MM.1S (cell line): Measurements from ENCODE around the gene ABO.

Experiments used
- DNase-seq: peaks from one replicate; pipeline ENCODE4 v3.0.0-alpha.2; 2015
- H2AFZ ChIP-seq: fragments of 300-600 bp; sonication (generic); 2 replicates; pipeline ENCODE4 v1.6.0; 2016; ENCODE audit warnings: antibody characterized with exemption, low read length
- H3F3A ChIP-seq: fragments of 300-600 bp; sonication (generic); 2 replicates; pipeline ENCODE4 v1.6.1; 2016; ENCODE audit warnings: mild to moderate bottlenecking, antibody characterized with exemption, low read length, moderate library complexity, mixed read lengths; ENCODE audit not compliant: insufficient read depth
- H3K27ac ChIP-seq: fragments of 300-600 bp; sonication (generic); 2 replicates; pipeline ENCODE4 v1.5.1; 2016; ENCODE audit warnings: mild to moderate bottlenecking, low read length
- H3K27me3 ChIP-seq: fragments of 300-600 bp; sonication (generic); replicated peaks from 2 replicates; pipeline ENCODE4 v1.6.0; 2016; ENCODE audit warnings: low read length; ENCODE audit not compliant: insufficient read depth
- H3K36me3 ChIP-seq: fragments of 300-600 bp; sonication (generic); replicated peaks from 2 replicates; pipeline ENCODE4 v1.6.1; 2016; ENCODE audit warnings: mild to moderate bottlenecking, low read length, mixed read lengths; ENCODE audit not compliant: insufficient read depth
- H3K4me1 ChIP-seq: fragments of 300-600 bp; sonication (generic); 2 replicates; pipeline ENCODE4 v1.6.1; 2016; ENCODE audit warnings: low read length, mixed read lengths
- H3K4me2 ChIP-seq: fragments of 300-600 bp; sonication (generic); 2 replicates; pipeline ENCODE4 v1.6.0; 2016; ENCODE audit warnings: low read depth, low read length
- H3K4me3 ChIP-seq: fragments of 300-600 bp; sonication (generic); 2 replicates; pipeline ENCODE4 v1.5.1; 2016; ENCODE audit warnings: low read length, mixed read lengths
- H3K79me2 ChIP-seq: fragments of 300-600 bp; sonication (generic); 2 replicates; pipeline ENCODE4 v1.6.1; 2016; ENCODE audit warnings: mixed run types, low read length, mixed read lengths
- H3K9ac ChIP-seq: fragments of 300-600 bp; sonication (generic); 2 replicates; pipeline ENCODE4 v1.6.1; 2016; ENCODE audit warnings: low read length, mixed read lengths
- H3K9me2 ChIP-seq: fragments of 300-600 bp; sonication (generic); replicated peaks from 2 replicates; pipeline ENCODE4 v1.6.1; 2016; ENCODE audit warnings: mild to moderate bottlenecking, low read length, mixed read lengths; ENCODE audit not compliant: insufficient read depth
- H3K9me3 ChIP-seq: fragments of 300-600 bp; sonication (generic); replicated peaks from 2 replicates; pipeline ENCODE4 v1.6.1; 2016; ENCODE audit warnings: mild to moderate bottlenecking, low read length, mixed read lengths; ENCODE audit not compliant: insufficient read depth
- H4K20me1 ChIP-seq: fragments of 300-600 bp; sonication (generic); 2 replicates; pipeline ENCODE4 v1.6.1; 2016; ENCODE audit warnings: mild to moderate bottlenecking, low read length, moderate library complexity, mixed read lengths; ENCODE audit not compliant: insufficient read depth
- EZH2 ChIP-seq: fragments of 300-600 bp; sonication (generic); optimal IDR thresholded peaks from 2 replicates; pipeline ENCODE3; 2017; ENCODE audit warnings: low read depth, mild to moderate bottlenecking, antibody characterized with exemption, low read length, mixed read lengths
- EZH2phosphoT487 ChIP-seq: fragments of 300-600 bp; sonication (generic); IDR thresholded peaks from 2 replicates; pipeline ENCODE4 v1.6.1; 2018; ENCODE audit warnings: antibody characterized with exemption, low read length
- TF ChIP-seq, protein P1 (sequence below): fragments of 300-600 bp; sonication (generic); IDR thresholded peaks from 2 replicates; pipeline ENCODE4 v1.5.1; 2016; ENCODE audit warnings: antibody characterized with exemption, low read length, mixed read lengths

ABO gene

DNA sequence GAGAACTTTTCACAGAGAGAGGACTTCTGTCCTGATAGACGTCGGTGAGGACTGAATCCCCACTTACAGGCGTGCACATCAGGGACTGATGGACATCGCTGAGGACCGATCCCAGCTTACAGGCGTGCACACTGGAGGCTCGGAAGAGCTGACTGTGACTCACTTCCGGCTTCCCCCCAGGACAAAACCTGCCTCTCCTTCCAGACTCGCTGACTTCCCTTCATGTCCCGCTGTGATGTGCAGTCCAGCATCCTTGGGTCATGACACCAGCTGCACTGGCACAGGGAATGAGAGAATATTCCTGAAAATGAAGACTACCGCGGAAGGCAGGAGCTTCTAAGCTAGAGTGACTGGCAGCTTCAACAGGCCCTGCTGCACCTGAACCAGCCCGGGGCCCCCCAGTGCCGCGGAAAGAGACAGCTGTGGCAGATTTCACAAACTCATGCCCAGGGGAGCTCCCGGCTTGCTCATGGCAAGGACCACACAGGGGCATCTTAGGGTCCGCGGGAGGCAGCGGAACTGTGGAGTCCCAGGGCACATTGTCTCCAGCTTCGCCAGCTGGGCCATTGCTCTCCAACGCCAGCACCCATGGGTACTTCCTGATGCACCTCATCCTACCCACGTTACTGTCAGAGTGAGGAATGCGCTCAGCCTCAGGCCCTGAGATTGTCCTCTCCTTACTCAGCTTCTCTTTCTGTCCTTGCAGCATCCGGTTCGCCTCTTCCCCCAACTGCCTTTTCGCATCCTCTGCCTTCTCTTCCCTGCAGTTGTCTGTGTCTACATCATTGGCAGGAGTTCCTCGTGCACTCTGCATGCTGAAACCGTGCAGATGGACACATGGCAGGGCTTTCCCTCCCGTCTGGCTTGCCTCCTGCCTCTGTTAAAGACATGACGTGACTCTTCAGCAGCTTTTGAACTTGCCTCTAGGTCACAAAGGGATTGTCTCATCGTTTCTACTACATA, 31.5 kb upstream of the ABO start:
- no peaks in the 10 kb centered on the region for H3K9me3 ChIP-seq
- H3K4me1 ChIP-seq: no peaks in the 10 kb centered on the region
- no peaks in the 10 kb centered on the region for H3K36me3 ChIP-seq
- no peak overlapping the region for H3K4me3 ChIP-seq
- H3K79me2 ChIP-seq: no peaks in the 10 kb centered on the region
- no peaks in the 10 kb centered on the region for H3F3A ChIP-seq
- H3K9ac ChIP-seq: no peak overlapping the region
- TF ChIP-seq EZH2phosphoT487 (no peak), EZH2 (no peak)
- TF ChIP-seq, protein P1, sequence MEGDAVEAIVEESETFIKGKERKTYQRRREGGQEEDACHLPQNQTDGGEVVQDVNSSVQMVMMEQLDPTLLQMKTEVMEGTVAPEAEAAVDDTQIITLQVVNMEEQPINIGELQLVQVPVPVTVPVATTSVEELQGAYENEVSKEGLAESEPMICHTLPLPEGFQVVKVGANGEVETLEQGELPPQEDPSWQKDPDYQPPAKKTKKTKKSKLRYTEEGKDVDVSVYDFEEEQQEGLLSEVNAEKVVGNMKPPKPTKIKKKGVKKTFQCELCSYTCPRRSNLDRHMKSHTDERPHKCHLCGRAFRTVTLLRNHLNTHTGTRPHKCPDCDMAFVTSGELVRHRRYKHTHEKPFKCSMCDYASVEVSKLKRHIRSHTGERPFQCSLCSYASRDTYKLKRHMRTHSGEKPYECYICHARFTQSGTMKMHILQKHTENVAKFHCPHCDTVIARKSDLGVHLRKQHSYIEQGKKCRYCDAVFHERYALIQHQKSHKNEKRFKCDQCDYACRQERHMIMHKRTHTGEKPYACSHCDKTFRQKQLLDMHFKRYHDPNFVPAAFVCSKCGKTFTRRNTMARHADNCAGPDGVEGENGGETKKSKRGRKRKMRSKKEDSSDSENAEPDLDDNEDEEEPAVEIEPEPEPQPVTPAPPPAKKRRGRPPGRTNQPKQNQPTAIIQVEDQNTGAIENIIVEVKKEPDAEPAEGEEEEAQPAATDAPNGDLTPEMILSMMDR: no peak
- H3K4me2 ChIP-seq: no peak overlapping the region
- no peak for DNase-seq
- H3K27ac ChIP-seq: no peak overlapping the region
- H2AFZ ChIP-seq: no peak overlapping the region
- peaks cover 80% of the 10 kb centered on the region for H3K27me3 ChIP-seq
- no peaks in the 10 kb centered on the region for H3K9me2 ChIP-seq
- no peaks in the 10 kb centered on the region for H4K20me1 ChIP-seq

DNA sequence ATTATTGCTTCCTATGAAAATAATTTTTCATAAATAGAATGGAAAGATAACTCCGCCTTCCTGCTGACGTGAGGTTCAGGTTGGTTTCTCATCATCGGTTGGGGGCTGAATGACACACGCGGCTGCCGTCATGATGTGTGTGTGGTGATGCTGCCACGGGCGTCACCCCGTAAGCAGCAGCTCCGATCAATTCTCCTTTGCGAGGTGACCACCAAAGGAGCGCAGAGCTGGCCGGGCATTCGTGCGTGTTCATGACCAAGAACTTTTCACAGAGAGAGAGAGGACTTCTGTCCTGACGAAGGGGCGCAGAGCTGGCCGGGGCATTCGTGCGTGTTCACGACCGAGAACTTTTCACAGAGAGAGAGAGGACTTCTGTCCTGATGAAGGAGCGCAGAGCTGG, 30.7 kb upstream of the ABO start:
- H3K79me2 ChIP-seq: no peaks in the 10 kb centered on the region
- H3K9me2 ChIP-seq: no peaks in the 10 kb centered on the region
- no peaks in the 10 kb centered on the region for H4K20me1 ChIP-seq
- peaks cover 88% of the 10 kb centered on the region for H3K27me3 ChIP-seq
- no peak for DNase-seq
- H3F3A ChIP-seq: no peaks in the 10 kb centered on the region
- no peak overlapping the region for H3K27ac ChIP-seq
- H2AFZ ChIP-seq: no peak overlapping the region
- no peak overlapping the region for H3K4me2 ChIP-seq
- TF ChIP-seq EZH2phosphoT487: no peak
- no peaks in the 10 kb centered on the region for H3K4me1 ChIP-seq
- H3K9ac ChIP-seq: no peak overlapping the region
- H3K36me3 ChIP-seq: no peaks in the 10 kb centered on the region
- no peak overlapping the region for H3K4me3 ChIP-seq
- H3K9me3 ChIP-seq: no peaks in the 10 kb centered on the region

DNA sequence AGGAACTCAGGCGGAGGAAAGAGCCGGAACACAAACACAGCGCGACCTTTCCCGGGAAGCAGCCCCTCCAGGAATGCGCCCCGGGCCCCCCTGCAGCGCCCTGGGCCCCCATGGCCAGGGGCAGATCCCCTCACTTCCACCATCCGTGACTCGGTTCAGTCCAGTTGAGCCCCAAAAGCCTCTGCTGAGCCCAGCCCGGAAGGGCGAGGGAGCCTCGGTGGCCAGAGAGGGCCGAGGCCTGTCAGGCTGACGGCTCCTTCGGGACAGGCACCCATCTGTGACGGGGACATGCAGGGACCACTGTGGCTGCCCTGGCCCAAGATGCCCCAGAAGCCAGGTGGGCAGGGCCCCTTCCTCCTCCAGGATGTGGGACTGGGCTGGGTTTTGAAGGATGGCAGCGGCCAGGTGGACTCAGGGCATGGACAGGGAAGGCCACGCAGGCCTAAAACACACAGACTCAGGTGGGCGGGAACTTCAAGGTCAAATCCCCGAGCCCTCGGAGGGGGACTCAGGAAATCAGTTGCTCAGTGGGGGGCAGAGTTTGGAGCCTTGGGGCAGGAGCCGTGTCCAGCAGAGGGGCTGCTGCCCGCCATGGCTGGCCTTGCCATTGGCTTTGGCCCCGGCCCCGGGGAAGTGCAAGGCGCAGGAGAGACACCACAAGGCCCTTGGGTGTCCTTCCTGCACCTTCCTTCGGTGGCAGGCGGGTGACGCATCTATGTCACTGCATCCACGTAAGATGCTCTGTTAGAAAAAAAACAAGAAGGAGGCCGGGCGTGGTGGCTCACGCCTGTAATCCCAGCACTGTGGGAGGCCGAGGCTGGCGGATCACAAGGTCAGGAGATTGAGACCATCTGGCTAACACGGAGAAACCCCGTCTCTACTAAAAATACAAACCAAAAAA, 29.7 kb upstream of the ABO start:
- no peaks in the 10 kb centered on the region for H3K36me3 ChIP-seq
- TF ChIP-seq, protein P1: no peak
- TF ChIP-seq EZH2phosphoT487: no peak
- no peak for TF ChIP-seq EZH2
- no peak overlapping the region for H3K4me2 ChIP-seq
- H3F3A ChIP-seq: no peaks in the 10 kb centered on the region
- H4K20me1 ChIP-seq: no peaks in the 10 kb centered on the region
- H3K79me2 ChIP-seq: no peaks in the 10 kb centered on the region
- peaks cover 89% of the 10 kb centered on the region for H3K27me3 ChIP-seq
- H2AFZ ChIP-seq: no peak overlapping the region
- no peaks in the 10 kb centered on the region for H3K4me1 ChIP-seq
- no peak overlapping the region for H3K9ac ChIP-seq
- no peak overlapping the region for H3K27ac ChIP-seq
- H3K4me3 ChIP-seq: no peak overlapping the region
- no peak for DNase-seq
- H3K9me3 ChIP-seq: no peaks in the 10 kb centered on the region
- no peaks in the 10 kb centered on the region for H3K9me2 ChIP-seq
